ENCODE results near the gene SCAPER.

DNA sequence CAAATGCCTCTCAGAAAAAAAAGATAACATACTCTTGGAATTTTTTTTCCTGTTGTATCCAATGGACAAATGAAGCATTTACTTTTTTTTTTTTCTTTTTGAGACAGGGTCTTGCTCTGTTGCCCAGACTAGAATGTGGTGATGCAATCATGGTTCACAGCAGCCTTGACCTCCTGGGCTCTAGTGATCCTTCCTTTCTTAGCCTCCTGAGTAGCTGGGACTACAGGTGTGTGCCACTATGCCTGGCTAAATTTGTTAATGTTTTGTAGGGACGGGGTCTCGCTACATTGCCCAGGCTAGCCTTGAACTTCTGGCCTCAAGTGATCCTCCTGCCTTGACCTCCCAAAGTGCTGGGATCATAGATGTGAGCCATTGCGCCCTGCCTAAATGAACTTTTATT is 401.3 kb downstream of the SCAPER start:
- TF ChIP-seq CTCF (IDR thresholded peaks at IDR 0.05) = no peak
- no peak for TF ChIP-seq POLR2AphosphoS5 (IDR thresholded peaks at IDR 0.05)

All from esophagus muscularis mucosa (tissue), 3 donors.